ENCODE measurements around the gene DNAL1.
"Not testable (repeated sequence)": the region's sequence is repeated elsewhere in the genome, so short reads cannot be mapped to it uniquely, and the experiment has no call there.

The DNAL1 gene

DNA sequence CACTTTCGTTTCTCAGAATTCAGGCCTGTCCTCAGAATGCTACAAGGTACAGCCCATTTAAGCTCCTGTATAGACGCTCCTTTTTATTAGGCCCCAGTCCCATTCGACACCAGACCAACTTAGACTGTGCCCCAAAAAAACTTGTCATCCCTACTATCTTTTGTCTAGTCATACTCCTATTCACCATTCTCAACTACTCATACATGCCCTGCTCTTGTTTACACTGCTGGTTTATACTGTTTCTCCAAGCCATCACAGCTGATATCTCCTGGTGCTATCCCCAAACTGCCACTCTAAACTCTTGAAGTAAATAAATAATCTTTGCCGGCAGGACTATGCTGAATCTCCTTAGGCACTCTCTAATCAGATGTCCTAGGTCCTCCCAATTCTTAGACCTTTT is 63.3 kb downstream of the DNAL1 start:
- not testable (repeated sequence) for DNase-seq (ENCODE audit: low read depth)

DNA sequence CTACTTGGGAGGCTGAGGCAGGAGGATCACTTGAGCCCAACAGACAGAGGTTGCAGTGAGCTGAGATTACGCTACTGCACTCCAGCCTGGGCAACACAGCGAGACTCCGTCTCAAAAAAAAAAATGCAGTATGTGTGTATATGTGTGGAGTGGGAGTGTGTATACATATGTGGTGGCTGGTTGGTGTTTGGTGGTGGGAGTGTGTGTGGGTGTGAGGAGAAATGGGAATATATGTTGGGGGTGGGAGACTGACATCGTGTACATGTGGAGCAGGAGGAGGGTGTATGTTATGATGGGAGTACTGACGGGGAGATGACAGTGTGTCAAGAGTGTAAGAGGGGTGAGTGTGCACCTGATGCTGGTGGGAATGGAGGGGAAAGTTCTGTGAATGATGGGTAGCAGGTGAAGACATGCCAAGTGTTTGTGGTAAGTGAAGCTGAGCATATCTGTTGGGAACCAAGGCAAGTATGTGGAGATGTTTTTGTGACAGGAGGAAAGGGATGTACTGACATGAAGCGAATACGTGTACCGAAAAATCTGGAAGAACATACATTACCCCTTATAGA is 65.2 kb downstream of the DNAL1 start:
- no peak for DNase-seq (ENCODE audit: low read depth)

DNA sequence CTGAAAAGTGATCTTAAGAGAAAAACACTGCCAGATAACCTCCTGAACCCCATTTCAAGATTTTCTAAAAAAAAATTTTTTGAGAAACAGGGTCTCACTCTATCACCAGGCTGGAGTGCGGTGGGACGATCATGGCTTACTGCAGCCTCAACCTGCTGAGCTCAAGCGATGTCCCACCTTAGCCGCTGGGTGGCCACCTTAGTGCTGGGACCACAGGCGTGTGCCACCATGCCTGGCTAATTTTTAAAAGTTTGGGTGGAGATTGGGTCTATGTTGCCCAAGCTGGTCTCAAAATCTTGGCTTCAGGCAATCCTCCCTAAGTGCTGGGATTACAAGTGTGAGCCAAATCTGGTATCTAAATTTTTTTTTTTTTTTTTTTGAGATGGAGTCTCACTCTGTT is 66.0 kb downstream of the DNAL1 start:
- DNase-seq (ENCODE audit: low read depth), result no peak

DNA sequence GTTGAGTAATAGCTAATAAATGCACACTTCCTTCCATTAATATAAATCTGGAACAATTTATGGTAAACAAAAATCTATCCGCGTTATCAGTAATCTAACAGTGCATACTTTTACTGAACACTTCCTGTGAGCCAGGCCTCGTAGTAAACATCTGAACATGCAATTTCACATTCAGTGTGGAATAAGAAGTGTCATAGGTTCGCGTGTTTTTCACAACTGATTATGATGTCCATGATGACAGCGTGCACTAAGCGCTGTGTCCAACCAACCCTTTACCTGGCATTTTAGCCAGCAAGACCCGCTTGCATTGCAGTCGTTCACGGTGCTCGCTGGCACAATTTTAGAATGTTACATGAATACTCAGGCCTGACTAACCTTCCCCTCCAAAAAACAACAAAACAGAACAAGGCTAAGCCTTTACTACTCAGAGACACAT is 67.3 kb downstream of the DNAL1 start:
- DNase-seq (ENCODE audit: low read depth), result no peak

DNA sequence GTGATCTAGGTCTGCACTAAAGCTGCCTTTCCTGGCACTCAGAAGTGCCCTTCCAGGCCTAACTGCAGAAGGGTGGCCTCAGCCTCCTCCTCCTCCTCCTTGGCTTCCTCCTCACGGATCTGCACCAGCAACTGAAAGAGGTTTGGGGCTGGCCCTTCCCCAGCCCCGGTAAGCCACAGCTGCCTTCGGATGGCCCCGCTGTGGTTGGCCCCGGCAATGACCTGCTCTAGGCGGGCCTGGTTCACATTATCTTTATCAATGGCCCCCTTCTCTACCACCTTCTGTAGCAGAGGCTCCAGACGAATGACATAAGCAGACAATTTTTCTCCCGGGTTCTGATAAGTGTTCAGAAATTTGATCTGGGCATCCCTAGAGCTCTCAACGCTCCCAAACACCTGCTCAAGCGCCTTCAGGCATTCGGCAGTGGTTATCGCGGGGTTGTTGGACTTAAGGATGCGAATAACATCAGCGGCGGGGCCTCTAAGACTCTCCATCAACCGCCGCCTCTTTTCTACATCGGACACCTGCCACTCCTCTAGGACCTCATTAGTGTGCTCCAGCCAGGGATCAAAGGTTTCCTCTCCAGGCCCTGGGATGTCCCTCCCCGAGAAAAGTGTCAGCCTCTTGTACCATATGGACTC is 67.9 kb downstream of the DNAL1 start:
- DNase-seq (ENCODE audit: low read depth), result no peak

DNA sequence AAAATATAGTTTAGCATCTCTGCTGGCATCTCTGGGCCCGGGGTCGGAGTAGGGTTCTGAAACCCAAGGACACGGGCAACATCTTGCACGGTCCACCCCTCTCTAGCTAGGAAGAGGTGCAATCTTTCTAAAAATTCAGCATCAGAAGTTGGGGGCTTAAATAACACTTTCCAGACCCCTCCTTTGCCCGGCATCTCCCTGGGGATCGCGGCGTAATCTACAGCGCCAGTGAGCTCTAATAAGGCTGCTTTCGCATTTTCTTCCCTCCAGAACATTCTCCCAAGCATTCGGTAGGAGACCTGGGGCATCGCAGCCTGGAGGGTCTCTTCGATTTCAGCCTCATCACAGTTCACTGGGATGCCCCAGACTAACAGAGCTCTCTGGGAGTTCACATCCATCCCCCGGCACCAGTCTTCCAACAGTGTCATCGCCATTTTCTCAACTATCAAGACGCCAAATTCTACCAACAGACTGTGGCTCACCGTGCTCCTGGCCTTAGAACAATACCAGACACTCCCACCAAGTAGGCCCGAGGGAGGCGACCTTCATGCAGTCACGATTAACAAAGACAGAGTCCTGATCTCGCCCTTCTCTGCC is 68.5 kb downstream of the DNAL1 start:
- no peak for DNase-seq (ENCODE audit: low read depth)

DNA sequence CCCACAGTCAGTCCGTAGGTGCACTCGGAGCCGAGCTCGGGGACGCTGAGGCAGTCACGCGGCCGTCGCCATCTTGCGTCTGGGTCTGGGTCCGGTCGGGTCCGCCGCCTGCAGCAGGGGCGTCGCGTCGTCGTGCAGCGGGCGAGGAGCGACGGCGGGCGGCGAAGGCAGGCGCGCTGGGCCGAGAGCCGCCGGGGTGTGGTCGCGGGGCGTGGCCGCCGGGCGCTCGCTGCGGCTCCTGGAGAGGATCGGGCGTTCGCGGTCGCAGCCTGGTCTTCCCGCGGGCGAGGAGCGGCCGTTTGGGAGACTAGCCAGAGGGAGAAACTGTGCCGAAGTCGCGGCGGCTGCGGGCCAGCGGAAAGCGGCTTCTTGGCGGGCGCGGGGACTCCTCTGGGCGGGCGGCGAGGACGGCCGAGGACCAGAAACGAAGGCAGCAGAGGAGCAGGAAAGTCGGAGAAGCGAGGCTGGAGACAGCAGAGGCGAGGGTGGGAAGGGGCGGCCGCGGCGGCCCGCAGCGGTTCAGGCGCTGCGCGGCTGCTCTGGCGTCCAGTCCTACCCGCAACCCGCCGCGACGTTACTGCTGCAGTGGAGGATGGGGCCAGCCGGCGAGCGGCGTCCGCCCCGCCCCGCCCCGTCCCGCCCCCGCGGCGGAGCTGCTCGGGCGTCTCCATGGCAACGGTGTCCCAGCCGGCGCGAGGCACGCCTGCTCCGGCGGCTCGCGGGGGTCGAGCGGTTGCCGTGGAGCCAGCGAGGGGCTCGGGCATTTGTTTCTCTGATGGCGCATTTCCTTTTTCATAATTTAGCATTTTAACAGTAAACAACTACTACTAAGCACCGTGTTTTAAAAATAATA is 69.2 kb downstream of the DNAL1 start, which contains the start of gene PNMA1:
TSS of gene PNMA1 (minus strand) at position 582 of the 853 bp plus-strand sequence. CDS start 745 bp downstream, outside the sequence.
- DNase-seq (ENCODE audit: low read depth), result peak; percentile 69

DNA sequence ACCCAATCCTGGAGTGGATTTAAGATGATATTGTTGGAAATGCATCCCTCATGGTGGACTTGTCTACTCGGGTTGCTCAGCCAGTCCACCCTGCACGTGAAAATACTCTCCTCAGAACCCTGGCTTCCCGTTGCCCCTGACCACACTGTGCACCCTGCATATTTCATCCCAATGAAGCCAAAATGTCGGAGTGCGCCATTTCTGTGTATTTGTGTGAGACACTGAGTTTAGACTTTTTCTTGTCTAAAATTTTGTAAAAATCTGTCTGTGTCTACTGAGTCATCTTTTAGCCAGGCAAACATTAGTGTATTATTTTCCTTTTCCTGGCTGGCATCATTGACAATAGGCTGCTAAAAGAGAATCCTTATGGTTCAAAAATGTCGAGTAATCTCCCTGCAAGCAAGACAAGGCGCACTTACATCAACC is 69.9 kb downstream of the DNAL1 start:
- DNase-seq (ENCODE audit: low read depth), result no peak

DNA sequence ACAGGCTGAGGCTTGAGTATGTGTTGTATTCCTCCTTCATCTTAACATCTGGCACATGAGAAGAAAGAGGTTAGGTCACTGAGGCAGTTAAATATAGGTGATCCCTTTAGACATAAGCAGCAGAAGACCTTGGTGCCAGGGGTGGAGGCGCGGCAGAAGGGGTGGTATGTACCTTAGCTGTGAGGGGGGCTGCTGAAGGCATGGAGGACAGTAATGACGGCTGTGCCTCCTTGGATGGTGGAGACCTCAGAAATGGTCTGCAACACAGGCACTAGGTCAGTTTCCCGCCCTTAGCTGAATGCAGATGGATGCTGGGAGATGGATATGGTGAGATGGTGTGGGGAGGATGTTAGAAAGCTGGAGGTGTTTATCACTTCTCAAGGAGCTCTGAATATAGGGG is 70.9 kb downstream of the DNAL1 start:
- DNase-seq (ENCODE audit: low read depth), result no peak

DNA sequence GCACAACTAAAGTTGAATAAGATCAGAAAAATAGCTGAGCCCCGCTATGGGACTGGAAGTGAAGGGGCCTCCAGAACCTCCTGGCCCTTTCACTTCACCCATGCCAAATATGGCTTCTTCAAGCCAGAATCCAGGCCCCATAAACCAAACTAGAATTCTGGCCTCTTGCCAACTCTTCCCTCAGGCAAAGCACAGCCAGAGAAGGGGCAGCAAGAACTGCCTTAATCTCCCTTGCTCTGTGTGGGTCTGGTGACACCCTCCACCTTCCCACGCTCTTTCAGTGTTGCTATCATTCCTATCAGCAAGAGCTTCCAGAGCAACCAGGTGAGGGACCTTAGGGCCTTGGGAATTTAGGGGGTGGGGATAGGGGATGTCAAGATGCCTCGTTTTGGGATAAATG is 72.5 kb downstream of the DNAL1 start:
- no peak for DNase-seq (ENCODE audit: low read depth)

DNA sequence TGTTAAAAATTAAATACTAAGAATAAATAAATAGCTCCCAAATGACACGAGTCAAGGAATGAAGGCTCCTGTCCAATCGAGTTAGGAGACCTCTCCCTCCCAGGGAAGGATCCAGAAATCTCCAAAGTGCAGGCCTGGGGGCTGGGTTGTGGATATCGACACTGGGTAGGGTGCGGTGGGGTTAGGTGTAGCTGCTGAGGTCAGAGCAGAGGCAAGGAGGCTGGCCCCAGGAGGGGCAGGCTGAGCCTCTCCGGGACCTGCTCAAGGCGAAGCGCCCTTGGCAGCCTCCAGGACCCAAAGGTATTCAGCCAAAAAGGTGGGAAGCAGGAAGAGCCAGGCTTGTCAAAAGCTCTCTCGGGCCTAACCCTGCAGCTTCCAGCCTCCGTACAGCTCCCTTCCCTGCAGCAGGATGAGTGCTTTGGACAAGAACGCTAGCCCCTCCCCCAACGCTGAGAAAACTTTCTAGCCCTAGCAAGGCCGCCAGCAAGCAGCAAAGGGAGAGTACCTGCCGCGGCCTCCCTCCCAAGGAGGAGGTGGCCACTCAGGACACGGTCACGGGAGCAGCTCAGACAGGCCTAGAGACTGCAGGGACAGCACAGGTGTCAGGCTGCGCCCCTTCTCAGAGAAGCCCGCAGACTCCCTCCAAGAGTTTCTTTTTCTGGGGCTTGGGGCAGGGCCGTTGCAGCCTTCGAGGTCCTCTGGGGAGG is 73.1 kb downstream of the DNAL1 start:
- DNase-seq (ENCODE audit: low read depth), result no peak

DNA sequence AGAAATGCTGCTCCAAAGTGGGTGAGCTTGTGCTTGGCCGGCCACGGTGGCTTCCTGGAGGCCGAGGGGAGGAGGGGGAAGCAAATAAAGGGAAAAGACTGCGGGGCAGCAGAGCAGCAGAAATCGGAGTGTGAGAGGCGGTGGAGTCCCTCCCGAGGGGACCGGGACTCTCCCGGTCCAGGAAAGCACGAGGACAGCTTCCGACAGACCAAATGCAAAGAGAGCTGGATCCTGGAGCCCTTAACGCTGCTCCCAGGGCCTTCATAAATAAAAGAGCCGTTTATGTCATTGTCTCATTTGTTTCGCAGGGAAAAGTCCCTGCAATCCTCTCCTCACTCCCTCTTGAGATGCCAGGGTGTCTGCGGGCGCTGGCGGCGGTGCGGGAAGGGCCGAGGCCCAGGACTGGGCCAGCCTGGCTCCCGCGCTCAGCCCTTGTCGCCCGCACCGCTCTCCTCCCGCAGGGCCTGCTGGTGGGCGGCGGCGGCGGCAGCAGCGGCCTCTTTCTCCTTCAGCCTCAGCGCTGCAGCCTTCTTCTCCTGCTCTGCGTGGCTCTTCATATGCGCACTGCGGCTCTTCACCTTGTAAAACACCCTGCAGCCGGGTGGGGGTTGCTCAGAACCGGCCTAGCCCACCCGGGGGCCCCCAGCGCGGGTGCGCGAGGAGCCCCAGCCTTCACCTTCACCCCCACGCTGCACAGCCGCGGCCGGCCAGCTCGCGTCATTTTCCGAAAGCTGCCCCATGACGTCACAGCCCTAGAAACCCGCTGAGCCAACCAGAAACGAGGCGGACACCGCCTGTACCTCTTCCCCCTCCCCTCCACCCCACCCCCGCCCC is 73.8 kb downstream of the DNAL1 start:
- no peak for DNase-seq (ENCODE audit: low read depth)

DNA sequence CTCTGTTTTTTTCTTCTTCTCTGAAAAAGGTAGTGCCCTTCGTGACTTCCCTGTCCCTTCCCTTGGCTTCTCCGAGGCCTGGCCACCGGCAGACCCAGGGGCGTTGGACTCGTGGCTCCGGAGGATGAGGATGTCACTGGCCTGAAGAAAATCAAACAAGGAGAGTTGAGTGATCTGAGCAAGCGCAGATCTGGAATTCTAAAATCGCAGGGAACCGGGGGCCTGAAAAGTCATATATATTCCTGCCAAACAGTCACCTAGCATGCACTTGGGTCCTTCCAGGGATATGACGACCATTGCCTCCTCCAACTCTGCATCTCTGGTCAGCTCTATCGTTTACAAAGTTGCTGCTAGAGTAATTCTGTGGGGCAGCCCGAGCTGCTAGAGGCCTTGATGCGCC is 74.6 kb downstream of the DNAL1 start:
- no peak for DNase-seq (ENCODE audit: low read depth)

DNA sequence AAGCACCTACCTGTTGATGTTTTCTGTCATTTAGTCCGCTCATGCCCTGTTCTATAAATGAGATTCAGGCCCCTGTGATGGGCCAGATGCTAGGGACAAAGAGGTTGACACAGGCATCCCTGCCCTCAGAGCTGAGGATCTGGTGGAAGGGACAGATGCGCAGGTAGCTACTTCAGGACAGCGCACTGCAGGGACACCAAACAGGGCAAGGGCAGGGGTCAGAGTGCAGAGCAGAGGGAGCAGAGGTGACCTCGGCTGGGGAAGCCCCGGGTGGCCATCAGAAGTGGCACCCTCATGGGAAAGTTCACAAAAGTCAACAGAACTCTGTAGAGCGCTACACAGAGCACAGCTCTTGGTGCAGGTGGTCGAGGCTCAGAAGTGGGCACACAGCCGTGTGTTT is 75.0 kb downstream of the DNAL1 start:
- no peak for DNase-seq (ENCODE audit: low read depth)

DNA sequence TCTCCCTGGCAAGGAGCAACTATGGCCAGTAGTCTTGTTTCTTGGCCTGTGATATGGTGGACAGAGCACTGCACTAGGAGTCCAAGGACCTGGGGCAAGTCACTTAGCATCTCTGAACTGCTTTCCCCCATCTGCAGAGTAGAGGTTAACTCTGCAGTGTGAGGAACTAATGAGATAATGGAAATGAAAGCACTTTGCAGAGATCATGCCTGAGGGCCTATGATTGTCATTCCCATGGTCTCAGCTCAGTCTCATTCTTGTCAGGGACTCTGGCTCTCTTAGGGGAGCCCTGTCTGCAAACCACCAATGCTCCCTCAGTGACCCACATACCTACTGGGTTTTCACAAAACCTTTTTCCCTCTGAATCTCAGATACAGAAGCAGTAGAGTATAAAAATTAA is 75.8 kb downstream of the DNAL1 start:
- DNase-seq (ENCODE audit: low read depth), result no peak

DNA sequence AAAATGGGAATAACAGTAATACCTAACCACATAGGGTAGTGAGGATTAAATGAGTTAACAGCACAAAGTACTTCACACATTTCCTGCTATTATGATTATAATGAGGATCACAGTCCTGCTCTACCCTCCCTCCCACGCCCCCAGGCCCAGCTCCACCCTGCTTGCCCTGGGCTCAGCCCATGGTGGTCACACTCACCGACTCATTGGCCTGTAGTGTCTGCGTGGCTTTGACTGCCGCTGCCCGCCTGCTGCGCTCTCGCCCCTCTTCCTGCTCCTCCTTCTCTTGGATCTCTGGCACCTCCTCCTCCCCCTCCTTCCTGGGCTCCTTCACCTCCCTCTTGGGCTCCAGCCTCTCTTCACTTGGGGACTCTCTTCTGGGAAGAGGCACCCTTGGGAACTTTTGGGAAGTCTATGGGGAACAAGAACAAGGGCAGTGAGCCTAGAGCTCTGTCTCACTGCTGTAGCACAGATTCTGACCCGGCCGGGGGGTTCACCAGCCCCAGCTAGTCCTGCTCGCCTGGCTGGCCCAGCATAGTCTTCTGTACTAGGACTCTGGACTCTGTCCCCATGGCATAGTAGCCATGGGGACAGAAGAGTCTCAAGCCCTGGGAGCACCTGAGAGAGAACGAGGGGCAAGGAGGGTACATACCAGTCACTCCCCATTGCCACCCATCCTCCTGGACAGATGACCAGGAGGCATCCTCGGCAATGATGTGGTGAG is 76.5 kb downstream of the DNAL1 start:
- DNase-seq (ENCODE audit: low read depth), result no peak

DNA sequence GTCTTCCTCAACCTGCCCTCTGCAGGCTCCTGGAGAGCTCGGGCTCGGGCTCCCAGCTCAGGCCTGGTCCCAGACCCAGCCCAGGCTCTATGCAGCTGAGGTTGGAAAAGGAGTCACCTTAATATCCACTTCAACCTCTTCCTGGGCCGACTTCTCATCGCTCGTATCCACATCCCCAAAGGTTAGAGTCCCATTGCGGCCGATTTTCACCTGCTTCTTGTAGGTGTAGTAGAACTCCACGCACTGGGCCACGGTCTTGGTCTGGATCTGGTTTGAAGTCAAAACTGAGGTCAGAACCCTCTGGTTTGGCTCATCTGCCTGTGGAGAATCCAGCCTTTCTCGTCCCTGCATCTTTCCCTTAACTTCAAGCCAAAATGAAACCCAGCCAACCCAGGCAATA is 77.8 kb downstream of the DNAL1 start:
- DNase-seq (ENCODE audit: low read depth), result no peak

DNA sequence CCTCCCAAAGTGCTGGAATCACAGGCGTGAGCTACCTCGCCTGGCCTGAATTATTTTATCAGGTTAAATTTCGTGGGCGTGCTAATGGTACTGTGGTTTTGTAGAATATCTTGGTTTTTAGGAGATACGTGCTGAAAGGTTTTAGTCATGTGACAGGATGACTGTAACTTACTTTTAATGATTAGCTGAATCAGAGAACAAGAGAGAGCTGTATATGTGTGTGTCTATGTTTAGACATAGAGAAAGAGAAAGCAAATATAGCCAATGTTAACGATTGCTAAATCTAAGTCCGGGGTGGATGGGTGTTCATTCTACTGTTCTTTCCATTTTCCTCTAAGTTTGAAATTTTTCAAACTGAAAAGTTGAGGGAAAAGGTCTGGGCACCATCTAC is 78.6 kb downstream of the DNAL1 start:
- peak; percentile 48 for DNase-seq (ENCODE audit: low read depth)

DNA sequence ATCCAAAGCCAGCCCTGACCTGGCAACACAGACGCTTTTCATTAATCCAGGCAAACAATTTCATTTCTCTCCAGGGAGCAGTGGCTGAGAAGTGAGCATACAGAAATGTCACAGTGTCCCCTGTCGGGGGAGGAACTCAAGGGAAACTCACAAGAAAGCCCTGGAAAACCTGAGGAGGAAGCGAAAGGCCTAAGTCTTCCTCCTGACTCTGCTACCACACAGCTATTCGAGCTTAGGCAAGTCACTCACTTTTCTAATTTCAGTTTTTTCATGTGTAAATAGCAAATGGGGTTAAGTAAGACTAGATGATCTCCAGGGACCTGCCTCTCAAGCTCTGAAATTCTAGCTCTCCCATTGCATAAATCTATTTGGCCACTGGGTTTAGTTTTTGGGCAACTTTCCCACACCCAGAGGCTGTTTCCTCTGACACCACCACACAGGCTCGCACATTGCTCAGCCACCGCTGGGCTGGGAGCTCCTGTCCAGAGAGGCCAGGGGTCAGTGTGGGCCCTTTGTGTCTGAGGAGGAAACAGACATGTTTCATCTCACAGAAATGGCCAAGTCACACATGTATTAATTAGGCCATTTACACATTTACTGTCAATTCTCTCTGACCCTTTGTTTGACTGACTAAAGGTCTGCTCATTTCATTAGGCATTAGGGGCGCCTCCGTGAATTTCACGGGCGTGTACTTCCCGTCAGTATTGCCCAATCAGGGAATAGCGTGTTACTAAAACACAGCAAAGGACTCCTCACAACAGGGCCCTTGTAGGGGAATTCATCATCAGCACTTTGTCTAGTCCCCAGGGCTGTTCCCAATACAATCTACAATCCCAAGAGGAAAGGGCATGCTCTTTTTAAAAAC is 79.2 kb downstream of the DNAL1 start:
- DNase-seq (ENCODE audit: low read depth), result peak; percentile 100

DNA sequence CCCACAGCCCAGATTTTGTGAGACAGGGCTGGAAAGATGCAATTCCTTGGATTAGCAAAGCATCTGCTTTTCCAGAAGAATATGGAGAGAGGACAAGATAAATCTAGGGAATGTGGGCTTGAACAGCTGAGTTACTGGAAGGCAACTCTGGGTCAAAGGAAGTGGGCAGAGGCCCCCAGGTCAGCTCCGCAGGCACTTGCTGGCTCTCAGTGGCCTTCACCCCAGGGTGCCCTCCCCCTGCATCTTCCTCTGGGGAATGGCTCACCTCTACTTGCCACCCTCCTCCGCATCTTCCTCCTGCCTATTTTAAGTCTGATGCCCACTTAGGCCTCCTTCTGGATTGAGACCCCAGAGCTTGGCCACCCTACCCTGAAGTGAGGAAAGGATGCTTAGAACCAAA is 79.9 kb downstream of the DNAL1 start:
- DNase-seq (ENCODE audit: low read depth), result no peak

Measured in stromal cell of bone marrow (primary cell).